Osteoblast (primary cell): ENCODE data around the gene CBX6. TPM values are rescaled to one million over a fixed set of nuclear protein-coding genes. Genes with fewer than 3 reads are reported as not detected.

Source experiments
- DNase-seq: peaks from one replicate; pipeline ENCODE4 v3.0.0; 2011; ENCODE audit warnings: low spot score, mixed read lengths; ENCODE audit not compliant: insufficient read length; ENCODE audit errors: missing footprints
- H2AFZ ChIP-seq: 2 replicates; pipeline ENCODE4 v1.6.0; 2011; ENCODE audit warnings: mild to moderate bottlenecking, low read length
- H3K27ac ChIP-seq: 2 replicates; pipeline ENCODE4 v1.5.1; 2011; ENCODE audit warnings: mild to moderate bottlenecking, low read depth, low read length, moderate library complexity
- H3K27me3 ChIP-seq: 2 replicates; pipeline ENCODE4 v1.6.0; 2012; ENCODE audit warnings: mild to moderate bottlenecking, control low read depth, inconsistent platforms, low read length, moderate library complexity; ENCODE audit not compliant: insufficient read depth
- H3K36me3 ChIP-seq: 2 replicates; pipeline ENCODE4 v1.5.1; 2011; ENCODE audit warnings: mild to moderate bottlenecking, low read length, control low read depth, moderate library complexity; ENCODE audit not compliant: insufficient read depth
- H3K4me1 ChIP-seq: 2 replicates; pipeline ENCODE4 v1.5.1; 2011; ENCODE audit warnings: mild to moderate bottlenecking, low read length, control low read depth, moderate library complexity; ENCODE audit not compliant: insufficient read depth
- H3K4me2 ChIP-seq: 2 replicates; pipeline ENCODE4 v1.6.0; 2011; ENCODE audit warnings: mild to moderate bottlenecking, low read length; ENCODE audit not compliant: insufficient read depth
- H3K4me3 ChIP-seq: fragments of 200-600 bp; sonication (generic); 3 replicates; pipeline ENCODE4 v1.5.1; 2012; ENCODE audit warnings: mild to moderate bottlenecking, low read length, inconsistent platforms; ENCODE audit not compliant: insufficient read depth
- H3K79me2 ChIP-seq: 2 replicates; pipeline ENCODE4 v1.6.0; 2012; ENCODE audit warnings: mild to moderate bottlenecking, low read length, control low read depth, inconsistent platforms; ENCODE audit not compliant: insufficient read depth
- H3K9me3 ChIP-seq: 2 replicates; pipeline ENCODE4 v1.5.1; 2011; ENCODE audit warnings: low read depth, low read length, control low read depth
- H4K20me1 ChIP-seq: 2 replicates; pipeline ENCODE4 v1.6.0; 2012; ENCODE audit warnings: mild to moderate bottlenecking, low read length, control low read depth; ENCODE audit not compliant: insufficient read depth
- total RNA-seq: library from RNA; depleted of rRNA; stranded (reverse); fragments of >200 nt; gene quantifications from 2 replicates; pipeline ENCODE4 v1.2.3, GENCODE V29; 2012
- TF ChIP-seq, protein P1 (sequence below): IDR thresholded peaks from 2 replicates; pipeline ENCODE4 v1.5.1; 2011; ENCODE audit warnings: mild to moderate bottlenecking, low read depth, low read length, moderate library complexity; ENCODE audit errors: extremely low read depth

CBX6 gene
- 58.6 and 59.5 TPM in 2 replicates for total RNA-seq

GRCh38 chr22:38872172-38872830 is at the start of gene CBX6:
CBX6 (minus strand) TSS chr22:38872216; CDS start chr22:38872190, 26 bp downstream.
- H3K36me3 ChIP-seq = peaks cover 23% of the 10 kb centered on the region
- peak within 1 kb of the TSS; percentile 41 for H3K27ac ChIP-seq
- TF ChIP-seq, protein P1, sequence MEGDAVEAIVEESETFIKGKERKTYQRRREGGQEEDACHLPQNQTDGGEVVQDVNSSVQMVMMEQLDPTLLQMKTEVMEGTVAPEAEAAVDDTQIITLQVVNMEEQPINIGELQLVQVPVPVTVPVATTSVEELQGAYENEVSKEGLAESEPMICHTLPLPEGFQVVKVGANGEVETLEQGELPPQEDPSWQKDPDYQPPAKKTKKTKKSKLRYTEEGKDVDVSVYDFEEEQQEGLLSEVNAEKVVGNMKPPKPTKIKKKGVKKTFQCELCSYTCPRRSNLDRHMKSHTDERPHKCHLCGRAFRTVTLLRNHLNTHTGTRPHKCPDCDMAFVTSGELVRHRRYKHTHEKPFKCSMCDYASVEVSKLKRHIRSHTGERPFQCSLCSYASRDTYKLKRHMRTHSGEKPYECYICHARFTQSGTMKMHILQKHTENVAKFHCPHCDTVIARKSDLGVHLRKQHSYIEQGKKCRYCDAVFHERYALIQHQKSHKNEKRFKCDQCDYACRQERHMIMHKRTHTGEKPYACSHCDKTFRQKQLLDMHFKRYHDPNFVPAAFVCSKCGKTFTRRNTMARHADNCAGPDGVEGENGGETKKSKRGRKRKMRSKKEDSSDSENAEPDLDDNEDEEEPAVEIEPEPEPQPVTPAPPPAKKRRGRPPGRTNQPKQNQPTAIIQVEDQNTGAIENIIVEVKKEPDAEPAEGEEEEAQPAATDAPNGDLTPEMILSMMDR = no peak
- peaks cover 32% of the 10 kb centered on the region for H3K79me2 ChIP-seq
- peak within 1 kb of the TSS; percentile 95 for H3K4me2 ChIP-seq
- no peaks in the 10 kb centered on the region for H3K9me3 ChIP-seq
- H3K4me1 ChIP-seq = peaks cover 10% of the 10 kb centered on the region
- H3K27me3 ChIP-seq = peaks cover 16% of the 10 kb centered on the region
- peak; percentile 100 for DNase-seq
- peaks cover 28% of the 10 kb centered on the region for H4K20me1 ChIP-seq
- H3K4me3 ChIP-seq = peak within 1 kb of the TSS; percentile 85
- peak within 1 kb of the TSS; percentile 90 for H2AFZ ChIP-seq

DNA sequence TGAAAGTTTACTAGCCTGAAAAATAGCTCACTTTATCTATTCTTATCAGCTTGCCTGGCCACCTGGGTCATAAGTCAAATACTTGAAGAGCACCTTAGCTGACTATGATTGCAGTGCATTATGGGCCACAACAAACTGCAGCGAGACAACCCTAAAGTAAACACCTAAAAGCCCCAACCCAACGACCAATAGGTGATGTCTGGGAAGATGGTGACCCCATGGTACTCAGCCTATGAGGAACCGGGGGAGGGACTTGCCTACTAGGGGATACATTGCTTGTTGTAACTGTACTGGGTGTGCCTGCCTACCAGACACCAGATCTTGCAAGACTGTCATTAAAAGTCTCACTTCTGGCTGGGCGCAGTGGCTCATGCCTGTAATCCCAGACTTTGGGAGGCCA is 49.8 kb upstream of the CBX6 start:
- H3K36me3 ChIP-seq = no peaks in the 10 kb centered on the region
- H3K4me3 ChIP-seq = no peak overlapping the region
- H3K27ac ChIP-seq = no peak overlapping the region
- H3K4me1 ChIP-seq = peaks cover 27% of the 10 kb centered on the region
- no peaks in the 10 kb centered on the region for H3K9me3 ChIP-seq
- H4K20me1 ChIP-seq = peaks cover 4% of the 10 kb centered on the region
- no peaks in the 10 kb centered on the region for H3K79me2 ChIP-seq
- H3K27me3 ChIP-seq = peaks cover 4% of the 10 kb centered on the region
- H3K4me2 ChIP-seq = no peak overlapping the region
- no peak for DNase-seq
- no peak overlapping the region for H2AFZ ChIP-seq
- TF ChIP-seq, protein P1 = no peak

DNA sequence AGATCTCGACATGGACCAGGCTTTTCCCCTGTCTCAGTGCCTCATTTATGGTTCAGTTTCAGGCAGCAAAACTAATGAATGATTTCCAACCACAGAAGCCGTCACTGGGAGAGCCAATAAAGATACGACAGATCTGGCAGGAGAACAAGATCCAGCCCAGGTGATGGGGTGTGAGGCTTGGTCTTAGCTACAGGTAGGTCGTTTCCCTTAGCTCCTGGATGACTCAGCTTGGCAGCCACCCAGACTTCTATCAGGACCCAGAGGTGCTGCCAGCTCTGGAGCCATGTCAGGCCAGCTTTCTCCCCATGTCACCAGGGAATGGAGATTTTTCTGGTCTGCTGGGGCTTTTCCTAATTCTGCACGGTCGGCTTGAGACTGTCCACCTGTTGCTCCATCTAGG is 49.1 kb upstream of the CBX6 start:
- no peak overlapping the region for H3K4me2 ChIP-seq
- H2AFZ ChIP-seq = no peak overlapping the region
- no peak overlapping the region for H3K27ac ChIP-seq
- peaks cover 4% of the 10 kb centered on the region for H4K20me1 ChIP-seq
- peaks cover 27% of the 10 kb centered on the region for H3K4me1 ChIP-seq
- H3K27me3 ChIP-seq = peaks cover 8% of the 10 kb centered on the region
- H3K4me3 ChIP-seq = no peak overlapping the region
- no peaks in the 10 kb centered on the region for H3K9me3 ChIP-seq
- H3K79me2 ChIP-seq = no peaks in the 10 kb centered on the region
- TF ChIP-seq, protein P1 = no peak
- H3K36me3 ChIP-seq = no peaks in the 10 kb centered on the region
- DNase-seq = no peak

GRCh38 chr22:38919631-38920190 is 47.7 kb upstream of the CBX6 start:
- Histone ChIP-seq H3K27ac (no peak overlapping the region), H2AFZ (no peak overlapping the region), H3K9me3 (no peaks in the 10 kb centered on the region), H4K20me1 (peaks cover 4% of the 10 kb centered on the region), H3K36me3 (no peaks in the 10 kb centered on the region), H3K79me2 (no peaks in the 10 kb centered on the region), H3K4me1 (peaks cover 15% of the 10 kb centered on the region), H3K27me3 (peaks cover 16% of the 10 kb centered on the region), H3K4me3 (no peak overlapping the region), H3K4me2 (no peak overlapping the region)
- DNase-seq = no peak
- TF ChIP-seq, protein P1 = no peak
